H1 (cell line): ENCODE data around the gene OR2C1.

ENCODE experiments used
- CREB1 ChIP-seq: IDR thresholded peaks from 2 replicates; pipeline ENCODE4 v1.6.1; 2012; ENCODE audit warnings: inconsistent platforms
- EP300 ChIP-seq, 2 experiments: IDR thresholded peaks; 1 replicate in 1 of 2; 2 replicates in 1 of 2; pipeline ENCODE4 v1.6.1; 2011 to 2012; ENCODE audit warnings: low read depth in 2 of 2, low read length in 2 of 2, mild to moderate bottlenecking in 2 of 2, borderline replicate concordance in 1 of 2, inconsistent platforms in 1 of 2, moderate library complexity in 1 of 2
- GTF2F1 ChIP-seq: IDR thresholded peaks from 2 replicates; pipeline ENCODE4 v1.6.1; 2012; ENCODE audit warnings: low read depth, low read length, improper control_type of control experiment, borderline replicate concordance
- JUN ChIP-seq: IDR thresholded peaks from 2 replicates; pipeline ENCODE4 v1.6.1; 2011; ENCODE audit warnings: low read depth, mild to moderate bottlenecking, improper control_type of control experiment, low read length
- MAFK ChIP-seq: IDR thresholded peaks from 2 replicates; pipeline ENCODE4 v1.6.1; 2012; ENCODE audit warnings: low read depth, mild to moderate bottlenecking, improper control_type of control experiment, low read length
- POLR2A ChIP-seq, 2 experiments: IDR thresholded peaks; 1 replicate in 1 of 2; 2 replicates in 1 of 2; pipeline ENCODE4 v1.6.1; 2011; ENCODE audit warnings: low read depth in 2 of 2, low read length in 2 of 2, mild to moderate bottlenecking in 2 of 2; ENCODE audit errors: control extremely low read depth in 1 of 2
- POLR2AphosphoS5 ChIP-seq: IDR thresholded peaks from 2 replicates; pipeline ENCODE4 v1.6.1; 2011; ENCODE audit warnings: low read depth, low read length
- SP2 ChIP-seq: IDR thresholded peaks from 2 replicates; pipeline ENCODE4 v1.6.1; 2012; ENCODE audit warnings: mild to moderate bottlenecking, low read length, inconsistent platforms
- TF ChIP-seq, protein P1 (sequence below), 3 experiments: IDR thresholded peaks; 1 replicate in 2 of 3; 2 replicates in 1 of 3; pipeline versions ENCODE4 v1.5.1 to v1.6.1; 2011; ENCODE audit warnings: low read length in 3 of 3, mild to moderate bottlenecking in 3 of 3, inconsistent platforms in 2 of 3, low read depth in 1 of 3, moderate library complexity in 1 of 3; ENCODE audit not compliant: insufficient read depth in 1 of 3; ENCODE audit errors: control extremely low read depth in 1 of 3
- TF ChIP-seq, protein P2 (sequence below): IDR thresholded peaks from 2 replicates; pipeline ENCODE4 v1.6.1; 2011; ENCODE audit warnings: low read depth, mild to moderate bottlenecking, low read length; ENCODE audit not compliant: insufficient read depth
- TF ChIP-seq, protein P3 (sequence below): IDR thresholded peaks from 2 replicates; pipeline ENCODE4 v1.6.1; 2011; ENCODE audit warnings: low read length, improper control_type of control experiment

DNA sequence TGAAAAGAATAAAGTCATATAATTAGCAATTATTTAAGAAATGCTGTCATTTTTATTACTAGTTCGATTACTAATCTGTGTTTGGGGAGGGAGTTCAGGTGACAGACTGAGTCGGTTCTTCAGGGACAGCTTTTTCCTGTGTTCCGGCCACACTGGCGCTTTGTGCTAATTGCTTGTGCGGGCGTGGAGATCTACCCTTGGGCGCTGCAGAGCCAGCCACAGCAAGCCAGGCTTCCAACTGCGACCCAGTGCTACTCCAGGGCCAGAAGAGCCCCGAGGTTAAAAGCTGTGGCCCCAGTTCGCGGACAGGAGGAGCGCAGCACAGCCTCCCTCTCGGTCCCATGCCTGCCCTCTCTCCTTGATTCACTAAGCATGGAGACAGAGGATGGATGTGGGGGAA lies 6.5 kb upstream of the OR2C1 start:
- TF ChIP-seq, protein P1, sequence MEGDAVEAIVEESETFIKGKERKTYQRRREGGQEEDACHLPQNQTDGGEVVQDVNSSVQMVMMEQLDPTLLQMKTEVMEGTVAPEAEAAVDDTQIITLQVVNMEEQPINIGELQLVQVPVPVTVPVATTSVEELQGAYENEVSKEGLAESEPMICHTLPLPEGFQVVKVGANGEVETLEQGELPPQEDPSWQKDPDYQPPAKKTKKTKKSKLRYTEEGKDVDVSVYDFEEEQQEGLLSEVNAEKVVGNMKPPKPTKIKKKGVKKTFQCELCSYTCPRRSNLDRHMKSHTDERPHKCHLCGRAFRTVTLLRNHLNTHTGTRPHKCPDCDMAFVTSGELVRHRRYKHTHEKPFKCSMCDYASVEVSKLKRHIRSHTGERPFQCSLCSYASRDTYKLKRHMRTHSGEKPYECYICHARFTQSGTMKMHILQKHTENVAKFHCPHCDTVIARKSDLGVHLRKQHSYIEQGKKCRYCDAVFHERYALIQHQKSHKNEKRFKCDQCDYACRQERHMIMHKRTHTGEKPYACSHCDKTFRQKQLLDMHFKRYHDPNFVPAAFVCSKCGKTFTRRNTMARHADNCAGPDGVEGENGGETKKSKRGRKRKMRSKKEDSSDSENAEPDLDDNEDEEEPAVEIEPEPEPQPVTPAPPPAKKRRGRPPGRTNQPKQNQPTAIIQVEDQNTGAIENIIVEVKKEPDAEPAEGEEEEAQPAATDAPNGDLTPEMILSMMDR (IDR thresholded peaks at IDR 0.05; ENCODE audit: control extremely low read depth in 1 of 3, insufficient read depth in 1 of 3, low read depth in 1 of 3, low read length in 3 of 3) = no peak
- TF ChIP-seq CREB1 = no peak
- no peak for TF ChIP-seq GTF2F1
- no peak for TF ChIP-seq JUN
- TF ChIP-seq EP300 (IDR thresholded peaks at IDR 0.05; ENCODE audit: borderline replicate concordance in 1 of 2, low read depth in 2 of 2, low read length in 2 of 2) = no peak
- TF ChIP-seq, protein P2, sequence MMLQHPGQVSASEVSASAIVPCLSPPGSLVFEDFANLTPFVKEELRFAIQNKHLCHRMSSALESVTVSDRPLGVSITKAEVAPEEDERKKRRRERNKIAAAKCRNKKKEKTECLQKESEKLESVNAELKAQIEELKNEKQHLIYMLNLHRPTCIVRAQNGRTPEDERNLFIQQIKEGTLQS = no peak
- no peak for TF ChIP-seq MAFK
- no peak for TF ChIP-seq POLR2AphosphoS5
- TF ChIP-seq, protein P3, sequence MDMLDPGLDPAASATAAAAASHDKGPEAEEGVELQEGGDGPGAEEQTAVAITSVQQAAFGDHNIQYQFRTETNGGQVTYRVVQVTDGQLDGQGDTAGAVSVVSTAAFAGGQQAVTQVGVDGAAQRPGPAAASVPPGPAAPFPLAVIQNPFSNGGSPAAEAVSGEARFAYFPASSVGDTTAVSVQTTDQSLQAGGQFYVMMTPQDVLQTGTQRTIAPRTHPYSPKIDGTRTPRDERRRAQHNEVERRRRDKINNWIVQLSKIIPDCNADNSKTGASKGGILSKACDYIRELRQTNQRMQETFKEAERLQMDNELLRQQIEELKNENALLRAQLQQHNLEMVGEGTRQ = no peak
- TF ChIP-seq POLR2A (IDR thresholded peaks at IDR 0.05; ENCODE audit: control extremely low read depth in 1 of 2, low read depth in 2 of 2, low read length in 2 of 2) = no peak
- no peak for TF ChIP-seq SP2
